ENCODE results near the gene AANAT. TPM values are rescaled to one million over a fixed set of nuclear protein-coding genes. Genes with fewer than 3 reads are reported as not detected.

AANAT gene
- total RNA-seq, 1 experiment from 2014 or later, result not detected

GRCh38 chr17:76473541-76473985 lies 6.2 kb downstream of the AANAT start:
- Histone ChIP-seq H2AFZ (ENCODE audit: low read depth, low read length, poor library complexity, severe bottlenecking) (no peak overlapping the region), H3K27me3 (ENCODE audit: insufficient read depth, low read length) (no peaks in the 10 kb centered on the region), H3K9me2 (ENCODE audit: insufficient read depth) (no peaks in the 10 kb centered on the region), H3K9me3 (ENCODE audit: control insufficient read depth in 1 of 2, insufficient read depth in 1 of 2, low read depth in 1 of 2, low read length in 2 of 2) (no peaks in the 10 kb centered on the region), H3K79me2 (ENCODE audit: insufficient read depth, low read length) (no peaks in the 10 kb centered on the region), H3K4me3 (replicated peaks in 1 of 2; ENCODE audit: low read depth in 1 of 2, low read length in 2 of 2) (no peak overlapping the region), H3K4me1 (ENCODE audit: control insufficient read depth in 1 of 2, insufficient read depth in 2 of 2, low read length in 2 of 2) (no peaks in the 10 kb centered on the region), H3K27ac (ENCODE audit: low read depth, low read length) (no peak overlapping the region), H3K4me2 (ENCODE audit: low read length) (no peak overlapping the region), H3K9ac (ENCODE audit: low read length) (no peak overlapping the region), H4K20me1 (ENCODE audit: insufficient read depth) (no peaks in the 10 kb centered on the region), H3K36me3 (ENCODE audit: control insufficient read depth in 1 of 2, insufficient read depth in 2 of 2, low read length in 2 of 2) (peaks cover 12 to 26% of the 10 kb centered on the region in 2 experiments; a peak in 3 of 4 replicates)
- BruUV-seq (replicated peaks), result no TSS peak
- DNase-seq (ENCODE audit: low read depth, low spot score), result no peak
- intact Hi-C loops (cut with micrococcal nuclease), result no loop called here
- ChIA-PET POLR2A (no interaction called here), RAD21 (ENCODE audit: low non-redundant PET in 1 of 2, low total read pairs in 2 of 2, uncharacterized antibody in 2 of 2, unreplicated experiment in 2 of 2) (no interaction called here), CTCF (no interaction called here)
- peak; percentile 75 for ATAC-seq
- TF ChIP-seq ZNF274 (IDR thresholded peaks at IDR 0.05; ENCODE audit: low read depth, low read length), result no peak
- no peak for TF ChIP-seq JUND (IDR thresholded peaks at IDR 0.05)
- TF ChIP-seq SIN3A (IDR thresholded peaks at IDR 0.05; ENCODE audit: low read depth), result no peak
- TF ChIP-seq TCF7L2 (IDR thresholded peaks at IDR 0.05; ENCODE audit: borderline replicate concordance, extremely low read depth, insufficient read depth, insufficient read length), result no peak
- no peak for TF ChIP-seq ZBTB33 (IDR thresholded peaks at IDR 0.05; ENCODE audit: extremely low read depth, insufficient replicate concordance, low read length)
- no peak for TF ChIP-seq ELF1 (IDR thresholded peaks at IDR 0.05; ENCODE audit: borderline replicate concordance, low read depth)
- no peak for TF ChIP-seq YY1 (IDR thresholded peaks at IDR 0.05; ENCODE audit: extremely low read depth, insufficient replicate concordance, low read depth, low read length)
- TF ChIP-seq CTCF (IDR thresholded peaks at IDR 0.05 in 2 of 3, conservative IDR thresholded peaks at IDR 0.05 in 1 of 3; ENCODE audit: borderline replicate concordance in 1 of 3, insufficient read depth in 1 of 3, low read depth in 2 of 3, low read length in 2 of 3), result peak in 2 of 3 experiments; percentile 60 to 61; a peak in 4 of 6 replicates
